Measurements from ENCODE around the gene FOXF2.

Gene FOXF2

GRCh38 chr6:1437553-1438406 is 48.4 kb downstream of the FOXF2 start:
- H3K36me3 ChIP-seq (ENCODE audit: insufficient read depth, insufficient read length, low read length), result no peaks in the 10 kb centered on the region
- no peaks in the 10 kb centered on the region for H3K27me3 ChIP-seq (ENCODE audit: insufficient read depth, insufficient read length)
- no peak for TF ChIP-seq ZNF274 (IDR thresholded peaks at IDR 0.05; ENCODE audit: low read depth, low read length)
- no peak overlapping the region for H3K9ac ChIP-seq (ENCODE audit: insufficient read length, low read depth)
- no peak overlapping the region for H3K4me3 ChIP-seq (ENCODE audit: insufficient read length, low read depth)
- H3K4me1 ChIP-seq (ENCODE audit: insufficient read depth, insufficient read length), result no peaks in the 10 kb centered on the region
- peaks cover 8% of the 10 kb centered on the region; the same call in 1 of the 2 replicates for H3K9me3 ChIP-seq (ENCODE audit: insufficient read depth, low read length)
- DNase-seq (ENCODE audit: low read depth, low spot score), result no peak

- H3K27me3 ChIP-seq (ENCODE audit: insufficient read depth, insufficient read length), result no peaks in the 10 kb centered on the region
- peaks cover 8% of the 10 kb centered on the region; the same call in 1 of the 2 replicates for H3K9me3 ChIP-seq (ENCODE audit: insufficient read depth, low read length)
- H3K4me3 ChIP-seq (ENCODE audit: insufficient read length, low read depth), result no peak overlapping the region
- H3K9ac ChIP-seq (ENCODE audit: insufficient read length, low read depth), result peak overlapping the region; percentile 21
- no peak for TF ChIP-seq ZNF274 (IDR thresholded peaks at IDR 0.05; ENCODE audit: low read depth, low read length)
- no peak for TF ChIP-seq SUZ12 (IDR thresholded peaks at IDR 0.05; ENCODE audit: extremely low read depth, insufficient read depth, insufficient read length)
- TF ChIP-seq YY1 (IDR thresholded peaks at IDR 0.05; ENCODE audit: insufficient read depth, insufficient read length), result no peak
- no peaks in the 10 kb centered on the region for H3K36me3 ChIP-seq (ENCODE audit: insufficient read depth, insufficient read length, low read length)
- DNase-seq (ENCODE audit: low read depth, low spot score), result no peak
- no peaks in the 10 kb centered on the region for H3K4me1 ChIP-seq (ENCODE audit: insufficient read depth, insufficient read length)
These were observed 49.1 kb downstream of the FOXF2 start for GRCh38 chr6:1438471-1438881.

GRCh38 chr6:1439349-1439748 is 50.0 kb downstream of the FOXF2 start:
- TF ChIP-seq YY1 (IDR thresholded peaks at IDR 0.05; ENCODE audit: insufficient read depth, insufficient read length) (no peak), ZNF274 (IDR thresholded peaks at IDR 0.05; ENCODE audit: low read depth, low read length) (no peak), SUZ12 (IDR thresholded peaks at IDR 0.05; ENCODE audit: extremely low read depth, insufficient read depth, insufficient read length) (no peak)
- Histone ChIP-seq H3K36me3 (ENCODE audit: insufficient read depth, insufficient read length, low read length) (no peaks in the 10 kb centered on the region), H3K9ac (ENCODE audit: insufficient read length, low read depth) (no peak overlapping the region), H3K27me3 (ENCODE audit: insufficient read depth, insufficient read length) (no peaks in the 10 kb centered on the region), H3K4me3 (ENCODE audit: insufficient read length, low read depth) (no peak overlapping the region), H3K4me1 (ENCODE audit: insufficient read depth, insufficient read length) (no peaks in the 10 kb centered on the region), H3K9me3 (ENCODE audit: insufficient read depth, low read length) (peaks cover 8% of the 10 kb centered on the region; the same call in 1 of the 2 replicates)
- DNase-seq (ENCODE audit: low read depth, low spot score), result no peak

- H3K36me3 ChIP-seq (ENCODE audit: insufficient read depth, insufficient read length, low read length), result no peaks in the 10 kb centered on the region
- H3K4me3 ChIP-seq (ENCODE audit: insufficient read length, low read depth), result no peak overlapping the region
- DNase-seq (ENCODE audit: low read depth, low spot score), result no peak
- no peak for TF ChIP-seq ZNF274 (IDR thresholded peaks at IDR 0.05; ENCODE audit: low read depth, low read length)
- TF ChIP-seq SUZ12 (IDR thresholded peaks at IDR 0.05; ENCODE audit: extremely low read depth, insufficient read depth, insufficient read length), result no peak
- no peak for TF ChIP-seq YY1 (IDR thresholded peaks at IDR 0.05; ENCODE audit: insufficient read depth, insufficient read length)
- H3K9me3 ChIP-seq (ENCODE audit: insufficient read depth, low read length), result peaks cover 13% of the 10 kb centered on the region; the same call in 1 of the 2 replicates
- H3K4me1 ChIP-seq (ENCODE audit: insufficient read depth, insufficient read length), result no peaks in the 10 kb centered on the region
- H3K9ac ChIP-seq (ENCODE audit: insufficient read length, low read depth), result no peak overlapping the region
- H3K27me3 ChIP-seq (ENCODE audit: insufficient read depth, insufficient read length), result no peaks in the 10 kb centered on the region
These were observed 53.6 kb downstream of the FOXF2 start for GRCh38 chr6:1442929-1443328.

Data from NT2/D1 (cell line).